Kidney tubule cell (primary cell): Measurements from ENCODE around the gene FOXD3.
A peak's percentile ranks its signal among the peaks of the same experiment; 100 is the strongest.

Experiments
- DNase-seq: peaks from one replicate; pipeline ENCODE4 v3.0.0-alpha.2; 2018; ENCODE audit warnings: low spot score

Gene FOXD3

DNA sequence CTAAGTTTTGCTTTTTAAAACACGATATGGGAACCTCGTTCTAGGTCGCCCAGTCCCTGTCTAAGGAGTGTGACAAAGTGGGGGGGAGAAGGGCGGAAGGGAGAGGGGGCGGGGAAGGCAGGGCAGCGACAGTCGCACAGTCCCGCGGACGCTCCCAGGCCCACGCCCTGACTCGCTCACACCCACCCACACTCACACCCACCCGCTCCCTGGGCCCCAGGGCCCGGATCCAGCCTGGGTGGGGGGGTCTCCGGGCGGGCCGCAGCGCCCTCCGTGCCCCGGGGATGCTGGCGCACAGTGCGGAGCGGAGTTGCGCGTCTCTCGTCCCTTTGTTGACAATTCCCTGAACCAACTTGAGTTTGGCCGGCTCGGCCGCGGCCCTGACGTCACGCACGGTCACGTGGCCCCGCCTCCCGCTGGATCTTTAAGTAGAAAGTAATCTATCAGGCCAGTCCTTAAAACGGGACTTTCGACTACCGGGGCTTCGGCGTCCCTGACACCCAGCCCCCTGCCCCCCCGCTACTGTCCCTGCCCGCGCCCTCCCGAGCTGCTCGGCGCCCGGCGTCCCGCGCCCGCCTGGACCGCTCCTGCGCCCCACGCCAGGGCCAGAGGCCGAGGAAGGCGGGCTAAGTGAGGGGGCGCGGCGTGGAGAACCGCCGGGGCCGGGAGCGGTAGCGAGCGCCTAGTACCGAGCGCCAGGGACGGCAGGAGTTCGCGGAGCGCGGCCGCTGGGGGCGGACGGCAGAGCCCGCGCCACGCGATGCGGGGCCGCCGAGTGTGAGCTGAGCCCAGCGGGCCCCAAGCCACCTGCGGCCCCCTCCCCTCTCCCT is at the start of gene FOXD3:
TSS of gene FOXD3 (plus strand) at position 454 of the 830 bp plus-strand sequence. CDS start 492 bp downstream, outside the sequence.
- DNase-seq = peak; percentile 26

DNA sequence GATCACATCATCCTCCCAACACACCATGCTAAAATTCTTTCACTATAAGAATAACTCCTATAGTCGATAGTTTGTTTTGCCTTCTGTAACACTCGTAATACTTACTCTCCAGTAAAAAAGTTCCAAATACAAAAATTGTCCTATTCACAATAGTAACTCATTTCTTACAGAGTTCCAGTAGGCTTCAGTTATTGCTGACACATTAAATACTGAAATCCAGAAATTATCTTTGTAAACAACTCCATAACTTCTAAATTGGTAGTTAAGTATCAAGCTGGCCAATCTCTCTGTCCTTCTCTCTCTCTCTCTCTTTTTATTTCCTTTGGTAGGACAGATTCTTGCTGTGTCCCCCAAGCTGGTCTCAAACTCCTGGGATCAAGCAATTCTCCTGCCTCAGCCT is 49.6 kb upstream of the FOXD3 start:
- no peak for DNase-seq

DNA sequence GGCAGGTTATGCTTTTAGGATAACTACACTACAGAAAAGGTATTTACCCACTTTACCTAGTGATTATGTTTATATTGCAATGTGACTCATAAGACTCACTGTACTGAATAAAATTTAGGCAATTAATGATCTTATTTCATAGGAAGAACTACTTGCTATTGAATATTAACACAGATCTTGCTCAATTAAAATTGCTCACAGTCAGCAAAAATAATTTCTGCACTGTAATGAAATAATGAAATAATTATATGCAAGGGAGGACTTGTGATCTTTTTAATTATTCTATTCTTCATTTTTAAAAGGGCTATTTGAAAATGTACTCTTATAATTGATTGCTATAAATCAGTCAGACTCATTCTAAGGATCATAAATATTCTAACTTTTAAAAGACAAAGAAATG is 48.0 kb upstream of the FOXD3 start:
- no peak for DNase-seq

DNA sequence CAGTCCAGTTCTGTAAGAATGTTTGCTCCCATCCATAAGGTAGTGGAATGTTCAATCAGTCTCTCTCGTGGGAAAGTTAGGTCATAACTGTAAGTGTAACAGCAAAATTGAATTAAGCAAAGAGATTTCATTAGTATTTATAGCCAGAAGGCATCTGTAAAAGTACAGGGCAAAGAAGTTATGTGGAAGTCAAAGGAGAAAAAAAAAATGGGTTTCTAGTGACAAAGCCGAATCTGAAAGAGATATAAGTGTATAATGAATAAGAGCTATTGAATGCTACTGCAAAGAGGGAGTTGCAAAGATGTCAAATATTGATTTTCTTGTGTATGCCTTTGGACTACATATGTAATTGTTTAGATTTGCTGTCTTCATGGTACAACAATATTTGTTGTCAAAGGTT is 47.4 kb upstream of the FOXD3 start:
- no peak for DNase-seq

DNA sequence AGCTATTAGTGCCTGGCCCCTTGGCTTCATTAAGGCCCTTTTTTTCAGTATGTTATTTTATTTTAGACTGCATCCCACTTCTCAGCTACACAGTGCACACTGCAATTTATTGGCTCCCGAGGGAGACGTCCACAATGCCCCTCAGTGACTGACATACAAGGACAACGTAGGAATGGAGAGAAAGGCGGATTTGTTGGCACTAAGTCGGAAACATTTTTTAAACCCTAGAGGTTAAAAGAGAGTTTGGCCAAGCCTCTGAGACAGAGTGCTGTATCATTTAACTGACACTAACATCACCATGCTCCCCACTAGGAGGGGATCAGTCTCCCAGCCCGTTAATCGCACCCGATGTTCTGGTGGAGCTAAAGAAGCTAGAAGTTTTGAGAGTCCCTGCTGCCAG is 45.7 kb upstream of the FOXD3 start:
- no peak for DNase-seq

DNA sequence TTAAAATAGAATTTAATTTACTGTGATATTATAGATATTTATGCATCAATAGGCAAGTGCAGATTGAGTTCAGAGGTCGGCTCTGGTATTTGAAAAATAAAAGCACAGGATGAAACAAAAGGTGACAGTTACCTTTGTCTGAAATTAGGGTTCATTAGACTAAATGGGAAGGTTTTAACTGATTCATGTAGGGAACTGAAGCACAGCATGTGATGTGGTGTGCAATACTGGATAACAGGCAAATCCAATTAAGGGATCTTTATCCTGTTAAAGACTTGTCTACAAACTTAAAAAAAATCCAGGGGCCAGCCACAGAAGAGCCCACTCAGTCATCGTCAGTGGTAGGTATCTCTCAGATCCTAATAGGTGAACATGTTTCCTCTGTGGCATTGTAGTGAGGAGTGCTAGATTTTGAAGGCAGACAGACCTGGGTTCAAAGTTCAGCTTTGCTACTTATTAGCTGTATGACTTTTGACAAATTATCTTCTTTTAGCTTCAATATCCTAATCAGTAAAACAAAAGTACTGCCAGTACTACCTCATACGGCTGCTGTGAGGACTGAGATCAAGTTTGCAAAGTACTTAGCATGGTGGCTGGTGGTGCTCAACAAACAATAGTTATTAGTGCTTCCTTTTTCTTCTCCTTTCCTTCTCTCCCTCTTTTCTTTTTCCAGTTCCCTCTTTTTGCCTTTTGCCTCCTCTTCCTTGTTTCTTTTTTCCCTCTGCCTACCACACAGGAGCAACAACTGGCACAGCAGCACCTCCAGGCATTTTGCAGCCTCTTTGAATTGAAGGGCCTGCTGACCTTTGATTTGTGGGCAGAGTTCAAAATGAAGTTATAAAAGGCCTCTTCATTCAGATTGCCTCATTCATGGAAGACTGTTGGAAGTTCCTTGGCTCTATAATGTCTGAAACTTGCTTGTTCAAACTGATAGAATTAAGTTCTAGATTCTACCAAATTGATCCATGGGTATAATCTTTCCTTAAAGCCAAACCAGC is 44.9 kb upstream of the FOXD3 start:
- DNase-seq = no peak

DNA sequence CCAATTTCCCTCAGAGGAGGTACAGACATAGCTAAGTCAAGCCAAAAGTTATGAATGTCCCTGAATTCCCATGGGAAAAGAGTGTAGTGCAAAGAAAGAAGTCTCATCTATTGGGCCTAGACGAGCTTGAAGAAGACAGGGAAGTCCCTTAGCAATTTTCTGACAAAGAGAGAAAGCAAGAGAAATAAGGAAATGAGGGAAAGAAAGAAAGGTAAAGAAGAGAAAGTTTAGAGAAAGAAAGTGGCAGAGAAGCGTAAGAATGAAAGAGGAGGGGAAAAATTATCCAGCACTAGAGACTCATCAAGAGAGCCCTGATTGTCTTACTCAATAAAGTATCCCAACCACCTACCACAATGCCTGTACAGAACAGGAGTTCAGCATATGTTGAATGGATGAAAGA is 40.6 kb upstream of the FOXD3 start:
- no peak for DNase-seq

DNA sequence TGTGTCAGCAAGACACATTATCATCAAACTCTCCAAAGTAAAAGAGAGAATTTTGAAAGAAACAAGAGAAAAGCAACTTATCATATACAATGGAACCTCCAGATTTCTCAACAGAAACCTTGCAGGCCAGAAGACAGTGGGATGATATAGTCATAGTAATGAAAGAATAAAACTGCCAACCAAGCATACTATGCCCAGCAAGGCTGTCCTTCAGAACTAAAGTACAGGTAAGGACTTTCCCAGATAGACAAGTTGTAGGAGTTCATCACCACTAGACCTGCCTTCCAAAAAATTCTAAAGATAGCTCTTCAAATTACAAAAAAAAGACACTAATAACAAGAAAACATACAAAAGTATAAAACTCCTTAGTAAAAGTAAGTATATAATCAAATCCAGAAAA is 33.2 kb upstream of the FOXD3 start:
- DNase-seq = no peak

DNA sequence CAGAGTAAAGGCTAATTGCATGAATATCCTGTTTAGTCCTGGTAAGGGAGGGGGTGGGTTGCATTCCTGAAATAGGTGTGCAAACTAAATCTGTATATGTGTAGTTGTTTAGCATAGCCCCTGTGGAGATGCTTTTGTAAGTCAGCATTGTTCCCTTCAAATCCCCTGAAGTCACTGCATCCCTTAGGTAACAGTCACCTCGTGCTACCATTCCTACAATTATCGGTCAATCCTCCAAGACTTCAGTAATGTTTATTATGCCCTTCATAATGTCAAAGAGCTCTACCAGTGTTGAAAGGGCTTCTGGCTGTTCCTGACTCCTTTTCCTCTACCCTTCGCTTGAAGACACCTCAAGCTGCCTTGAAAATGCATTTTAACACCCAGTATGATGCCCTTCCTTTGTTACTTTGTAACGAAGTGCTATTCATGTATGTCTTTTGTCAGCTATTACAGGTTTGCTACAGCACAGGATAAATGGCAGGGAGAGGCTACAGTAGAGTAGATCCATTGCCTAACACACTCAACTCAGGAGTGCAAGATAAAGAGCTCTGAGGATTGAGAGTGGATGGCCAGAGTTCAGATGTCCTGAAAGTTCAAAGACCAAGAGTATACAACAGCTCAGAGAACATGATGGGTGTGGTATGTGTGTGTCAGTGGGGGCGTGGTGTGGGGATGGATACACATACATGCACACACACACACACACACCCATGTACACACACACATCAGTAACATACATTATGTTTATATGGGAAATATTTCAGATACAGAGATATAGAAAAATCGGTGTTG is 27.4 kb upstream of the FOXD3 start:
- no peak for DNase-seq

DNA sequence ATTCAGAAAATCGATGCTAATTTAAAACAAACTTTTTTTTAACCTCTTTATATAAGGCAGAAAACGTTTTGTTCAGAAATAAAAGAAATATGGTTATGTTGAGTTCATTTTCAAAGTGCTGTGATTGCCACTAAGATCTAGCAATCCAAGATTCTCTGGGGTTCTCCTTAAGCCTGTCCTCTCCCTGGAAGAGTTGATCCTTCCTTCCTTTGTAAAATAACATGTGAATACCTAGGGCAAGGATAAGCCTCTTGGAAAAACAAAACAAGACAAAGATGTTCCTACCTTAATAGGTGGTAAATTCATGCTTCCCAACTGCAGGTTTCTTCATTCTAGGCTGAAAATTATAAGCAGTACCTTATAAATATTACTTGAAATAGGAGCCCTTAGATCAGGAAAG is 18.0 kb upstream of the FOXD3 start:
- DNase-seq = no peak

DNA sequence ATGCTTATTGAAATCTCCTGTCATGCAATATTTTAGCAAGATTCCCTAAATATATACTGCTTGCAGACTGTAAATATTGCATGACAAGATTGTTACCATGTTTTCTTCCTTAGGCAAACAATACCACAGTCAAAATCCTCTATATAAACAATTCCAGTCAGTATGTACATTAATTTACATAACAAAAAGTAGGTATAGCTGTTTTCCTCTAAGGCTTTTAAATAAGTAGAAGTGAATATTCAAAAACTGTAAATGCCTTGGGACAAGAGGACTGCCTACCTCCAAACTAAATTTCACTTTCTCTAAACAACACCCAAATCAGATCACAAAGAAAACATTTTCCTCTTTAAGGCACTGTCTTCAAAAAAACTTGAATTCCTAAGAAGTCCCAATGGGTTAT is 17.3 kb upstream of the FOXD3 start:
- no peak for DNase-seq

DNA sequence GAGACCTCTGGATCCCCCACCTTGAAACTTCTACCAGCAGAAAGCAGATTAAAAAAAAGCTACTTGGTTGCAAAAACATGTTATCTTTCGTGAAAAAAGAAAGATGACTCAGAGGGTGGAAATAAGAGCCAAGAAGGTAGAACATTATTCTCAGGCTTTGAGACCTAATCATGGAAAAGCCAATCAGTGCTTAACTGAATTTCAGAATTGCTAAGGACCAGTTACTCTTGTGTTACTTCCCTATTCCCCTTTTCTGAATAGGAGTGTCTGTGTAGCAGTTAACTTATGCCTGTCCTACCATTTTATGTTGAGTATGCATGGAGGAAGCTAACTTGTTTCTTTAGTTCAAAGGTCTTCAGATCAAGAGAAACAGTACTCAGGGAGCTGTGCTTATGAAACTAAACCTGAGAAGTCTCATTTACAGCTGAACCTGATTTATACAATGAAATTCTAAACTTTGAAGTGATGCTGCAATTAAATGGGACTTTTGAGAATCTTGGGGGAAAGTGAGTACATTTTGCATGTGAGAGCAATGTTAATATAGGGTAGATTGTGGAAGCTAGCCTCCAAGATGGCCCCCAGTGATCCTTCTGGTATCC is 15.1 kb upstream of the FOXD3 start:
- DNase-seq = no peak

DNA sequence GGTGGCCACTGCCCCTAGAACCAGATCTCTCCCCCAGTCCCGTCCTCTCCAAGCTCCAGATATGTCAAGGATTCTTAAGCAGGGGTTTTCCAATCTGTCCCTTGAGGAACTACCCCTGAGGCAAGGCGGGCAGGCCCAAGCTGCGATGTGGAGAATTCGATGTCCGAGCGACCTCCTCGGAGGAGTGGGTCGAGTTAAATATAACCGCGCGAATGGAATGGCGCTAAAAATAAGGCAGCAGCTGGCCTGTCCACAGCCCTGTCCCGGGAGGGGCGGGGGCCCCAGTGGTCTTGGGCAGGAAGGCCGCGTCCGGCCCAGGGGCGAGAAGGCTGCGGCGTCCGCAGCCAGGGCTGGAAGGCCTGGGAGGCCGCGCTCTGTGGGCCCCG is 5.8 kb upstream of the FOXD3 start:
- DNase-seq = no peak

DNA sequence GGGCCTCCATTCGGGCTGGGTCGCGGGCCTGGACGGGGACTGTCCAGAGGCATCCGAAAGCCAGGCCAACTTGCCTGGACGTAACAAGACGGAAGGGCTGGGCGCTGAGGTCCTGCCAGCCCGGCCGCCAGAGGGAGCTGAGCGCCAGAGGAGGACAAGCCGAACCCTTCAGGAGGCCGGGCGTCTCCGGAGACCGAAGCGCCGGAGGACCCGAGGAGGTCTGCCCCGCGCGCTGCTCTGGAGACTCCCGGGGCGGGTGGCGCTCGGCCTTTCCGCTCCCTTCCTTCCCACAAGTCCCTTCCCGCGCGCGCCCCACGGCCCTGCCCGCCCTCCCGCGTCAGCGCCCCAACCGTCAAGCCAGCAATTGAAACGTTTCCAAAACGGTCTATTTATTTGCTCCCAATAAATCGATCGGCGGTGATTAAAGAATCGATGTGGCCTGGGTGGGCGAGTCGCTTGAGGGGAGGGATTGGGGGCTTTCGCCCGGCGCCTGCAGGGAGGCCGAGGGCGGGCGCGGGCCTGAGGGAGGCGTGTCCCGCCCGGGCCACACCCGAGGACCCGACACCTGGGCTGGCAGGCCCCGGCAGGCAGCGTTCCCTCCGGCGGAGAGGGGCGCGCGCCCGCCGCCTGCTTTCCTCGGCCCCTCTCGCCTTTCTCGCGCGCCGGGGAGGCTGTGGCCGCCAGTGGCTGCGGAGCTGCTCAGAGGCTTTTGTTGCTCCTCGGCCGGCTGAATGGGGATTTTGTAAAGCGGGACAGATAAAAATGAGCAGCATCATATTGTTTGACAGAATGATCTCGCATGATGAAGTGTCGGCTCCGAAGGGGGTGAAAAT is 5.2 kb upstream of the FOXD3 start:
- DNase-seq = peak; percentile 72

DNA sequence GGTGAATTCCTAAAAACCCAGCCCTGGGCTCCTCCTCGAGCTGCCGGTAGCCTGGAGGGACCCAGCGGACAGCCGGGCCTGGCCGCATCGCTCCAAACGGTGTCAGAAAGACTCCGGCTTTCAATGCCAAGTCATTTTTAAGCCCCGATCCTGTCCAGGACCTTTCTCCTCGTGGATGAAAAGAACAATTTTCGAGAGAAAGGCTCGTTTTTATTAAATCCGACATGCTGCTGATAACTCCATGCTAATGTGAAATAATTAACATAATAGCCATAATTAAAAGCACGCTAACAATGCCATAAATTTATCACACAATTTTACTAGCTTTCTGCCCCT is 4.6 kb upstream of the FOXD3 start:
- DNase-seq = no peak

DNA sequence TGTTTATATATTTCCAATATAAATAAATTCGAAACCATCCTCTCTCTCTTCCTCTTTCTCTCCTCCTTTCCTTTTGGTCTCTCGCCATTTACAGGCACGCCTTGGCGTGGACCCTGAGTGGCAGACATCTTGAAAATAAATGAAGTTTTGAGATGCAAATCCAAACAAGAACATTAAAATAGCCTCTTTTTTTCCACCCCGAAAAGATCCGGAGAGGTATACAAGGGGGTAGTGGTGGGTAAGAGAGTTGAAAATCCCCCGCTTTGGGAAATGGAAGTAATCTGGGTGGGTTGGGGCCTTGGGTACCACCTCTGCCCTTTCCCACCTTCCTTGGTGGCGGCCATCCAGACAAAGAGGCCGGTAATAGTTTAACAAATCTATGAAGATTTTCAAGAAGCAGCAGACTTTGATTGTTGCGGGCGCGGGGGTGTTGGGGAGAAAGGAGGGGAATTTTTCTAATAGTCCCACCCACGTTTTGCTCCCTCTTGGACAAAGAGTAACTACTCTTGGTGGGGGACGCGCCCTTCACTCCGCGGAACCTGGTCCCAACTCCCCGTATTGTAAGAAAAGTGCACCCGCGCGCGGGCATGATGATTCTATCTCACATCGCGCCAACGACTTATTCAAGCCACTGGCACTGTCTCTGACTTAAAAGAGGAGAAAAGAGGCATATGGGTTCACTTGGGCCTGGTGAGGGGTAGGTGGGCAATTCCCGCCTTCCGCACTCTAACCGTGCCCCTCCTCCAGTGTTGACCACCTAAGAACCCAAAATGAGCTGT is 4.0 kb upstream of the FOXD3 start:
- no peak for DNase-seq

DNA sequence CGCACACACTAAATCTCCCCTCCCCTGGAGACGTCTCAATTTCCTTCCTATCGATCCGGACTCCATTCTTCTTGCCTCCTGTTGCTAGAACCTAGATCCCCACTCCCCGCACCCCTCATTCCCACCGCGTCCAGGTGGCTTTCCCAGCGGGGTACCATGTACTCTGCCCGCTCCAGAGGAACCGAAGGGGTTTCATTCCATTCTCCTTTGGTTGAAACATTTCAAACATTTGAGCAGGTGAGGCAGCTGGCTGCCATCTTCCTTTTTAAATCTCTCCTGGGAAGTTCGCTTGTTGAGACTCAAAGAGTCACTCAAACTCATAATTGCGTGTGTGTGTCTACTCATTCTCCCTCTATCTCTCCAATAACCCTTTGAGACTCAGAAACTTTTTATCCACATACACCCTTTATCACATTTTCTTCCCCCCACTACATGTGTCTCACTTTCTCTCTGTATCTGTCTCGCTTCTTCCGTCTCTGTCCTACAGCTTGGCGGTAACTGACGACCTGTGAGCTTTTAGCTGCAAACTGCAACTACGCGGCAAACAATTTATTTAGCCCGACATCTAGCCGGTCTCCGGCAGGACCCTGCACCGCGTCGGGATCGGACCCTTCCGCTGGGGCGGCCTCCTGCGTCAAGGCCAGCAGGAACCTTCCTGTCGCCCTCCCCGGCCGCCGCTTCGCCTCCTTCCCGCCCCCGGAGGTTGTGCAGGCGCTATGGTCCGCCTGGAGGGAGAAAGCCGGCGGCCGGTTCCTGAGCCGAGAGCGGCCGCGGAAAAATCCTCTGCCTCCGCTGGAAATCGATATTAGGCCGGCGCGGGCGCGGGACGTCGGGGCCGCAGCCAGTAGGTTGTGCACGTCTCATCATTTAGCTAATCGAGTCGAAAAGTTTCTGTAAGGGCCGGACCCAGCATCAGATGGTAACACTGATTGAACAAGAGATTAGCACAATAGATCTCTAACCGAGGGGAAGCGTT is 3.0 kb upstream of the FOXD3 start:
- DNase-seq = no peak

DNA sequence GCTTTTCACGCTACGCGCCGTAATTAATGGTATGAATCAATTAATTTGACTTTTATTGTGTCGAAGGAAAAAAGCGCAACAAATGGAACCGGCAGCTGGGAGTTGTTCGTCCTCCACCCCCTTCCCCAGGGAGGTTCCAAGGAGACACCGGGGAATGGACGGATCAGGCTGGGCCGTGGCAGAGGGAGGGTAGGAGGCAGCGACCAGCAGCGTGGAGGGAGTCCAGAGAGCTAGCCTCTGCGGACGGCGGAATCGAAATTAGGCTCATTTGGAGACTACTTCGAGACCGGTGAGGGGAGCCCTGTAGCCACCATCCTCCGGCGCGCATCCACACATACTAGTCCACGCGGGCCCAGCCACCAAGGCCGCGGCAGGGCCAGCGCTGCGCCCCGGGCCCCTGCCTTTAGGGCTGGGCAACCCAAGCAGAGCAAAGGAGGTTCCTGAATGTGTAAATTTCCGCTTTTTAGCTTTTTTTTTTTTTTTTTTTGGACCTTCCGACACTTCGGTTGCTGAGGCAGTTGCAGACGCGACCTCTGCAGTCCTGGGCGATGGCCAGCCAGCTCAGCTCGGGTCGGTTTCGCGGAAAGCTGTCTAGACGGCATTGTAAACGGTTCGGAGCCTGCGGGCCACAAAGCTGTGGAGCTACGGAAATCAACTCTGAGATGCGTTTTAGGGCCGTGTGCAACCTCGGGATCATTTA is 2.2 kb upstream of the FOXD3 start:
- no peak for DNase-seq
